ENCODE results near the gene STK39.
"Not testable (repeated sequence)": the region's sequence is repeated elsewhere in the genome, so short reads cannot be mapped to it uniquely, and the experiment has no call there.

Gene STK39

GRCh38 chr2:168130346-168130745 lies 117.0 kb downstream of the STK39 start:
- no peak for DNase-seq

GRCh38 chr2:168127371-168127770 lies 120.0 kb downstream of the STK39 start:
- no peak for DNase-seq

GRCh38 chr2:168122210-168122609 lies 125.2 kb downstream of the STK39 start:
- not testable (repeated sequence) for DNase-seq

- DNase-seq: no peak
Measured at GRCh38 chr2:168120730-168121129, 126.7 kb downstream of the STK39 start.

GRCh38 chr2:168120310-168120709 lies 127.1 kb downstream of the STK39 start:
- DNase-seq: no peak

- DNase-seq: no peak
Measured at GRCh38 chr2:168119515-168120141, 127.8 kb downstream of the STK39 start.

- no peak for DNase-seq
Measured at GRCh38 chr2:168118733-168119514, 128.5 kb downstream of the STK39 start.

- no peak for DNase-seq
Measured at GRCh38 chr2:168116448-168116847, 130.9 kb downstream of the STK39 start.

- DNase-seq: no peak
Measured at GRCh38 chr2:168114619-168115018, 132.8 kb downstream of the STK39 start.

- no peak for DNase-seq
Measured at GRCh38 chr2:168114040-168114439, 133.4 kb downstream of the STK39 start.

- no peak for DNase-seq
Measured at GRCh38 chr2:168107322-168107721, 140.1 kb downstream of the STK39 start.

- DNase-seq: no peak
Measured at GRCh38 chr2:168105127-168105683, 142.2 kb downstream of the STK39 start.

GRCh38 chr2:168097431-168097830 lies 150.0 kb downstream of the STK39 start:
- no peak for DNase-seq

- DNase-seq: no peak
Measured at GRCh38 chr2:168096158-168096557, 151.2 kb downstream of the STK39 start.

GRCh38 chr2:168091986-168092385 lies 155.4 kb downstream of the STK39 start:
- no peak for DNase-seq

- no peak for DNase-seq
Measured at GRCh38 chr2:168090366-168091135, 156.8 kb downstream of the STK39 start.

- DNase-seq: no peak
Measured at GRCh38 chr2:168089200-168089599, 158.2 kb downstream of the STK39 start.

- DNase-seq: no peak
Measured at GRCh38 chr2:168087401-168087800, 160.0 kb downstream of the STK39 start.

- no peak for DNase-seq
Measured at GRCh38 chr2:168086851-168087250, 160.5 kb downstream of the STK39 start.

- no peak for DNase-seq
Measured at GRCh38 chr2:168085801-168086361, 161.5 kb downstream of the STK39 start.

GRCh38 chr2:168084288-168084687 lies 163.1 kb downstream of the STK39 start:
- DNase-seq: no peak

GRCh38 chr2:168081452-168081851 lies 165.9 kb downstream of the STK39 start:
- not testable (repeated sequence) for DNase-seq

GRCh38 chr2:168079236-168079635 lies 168.2 kb downstream of the STK39 start:
- DNase-seq: no peak
